ENCODE data around the gene RRM2. TPM values are rescaled to one million over a fixed set of nuclear protein-coding genes. Genes with fewer than 3 reads are reported as not detected.
A peak's percentile ranks its signal among the peaks of the same experiment; 100 is the strongest.

Gene RRM2
- 98.1 and 195 TPM in 2 replicates for total RNA-seq (2014; rRNA removed; shearing (Covaris generic))
- 144 and 151 TPM in 2 replicates for polyA plus RNA-seq (2015; cell fraction: cytosol; rRNA removed)
- 165 and 180 TPM in 2 replicates for polyA plus RNA-seq (2015; cell fraction: nucleus; rRNA removed)

DNA sequence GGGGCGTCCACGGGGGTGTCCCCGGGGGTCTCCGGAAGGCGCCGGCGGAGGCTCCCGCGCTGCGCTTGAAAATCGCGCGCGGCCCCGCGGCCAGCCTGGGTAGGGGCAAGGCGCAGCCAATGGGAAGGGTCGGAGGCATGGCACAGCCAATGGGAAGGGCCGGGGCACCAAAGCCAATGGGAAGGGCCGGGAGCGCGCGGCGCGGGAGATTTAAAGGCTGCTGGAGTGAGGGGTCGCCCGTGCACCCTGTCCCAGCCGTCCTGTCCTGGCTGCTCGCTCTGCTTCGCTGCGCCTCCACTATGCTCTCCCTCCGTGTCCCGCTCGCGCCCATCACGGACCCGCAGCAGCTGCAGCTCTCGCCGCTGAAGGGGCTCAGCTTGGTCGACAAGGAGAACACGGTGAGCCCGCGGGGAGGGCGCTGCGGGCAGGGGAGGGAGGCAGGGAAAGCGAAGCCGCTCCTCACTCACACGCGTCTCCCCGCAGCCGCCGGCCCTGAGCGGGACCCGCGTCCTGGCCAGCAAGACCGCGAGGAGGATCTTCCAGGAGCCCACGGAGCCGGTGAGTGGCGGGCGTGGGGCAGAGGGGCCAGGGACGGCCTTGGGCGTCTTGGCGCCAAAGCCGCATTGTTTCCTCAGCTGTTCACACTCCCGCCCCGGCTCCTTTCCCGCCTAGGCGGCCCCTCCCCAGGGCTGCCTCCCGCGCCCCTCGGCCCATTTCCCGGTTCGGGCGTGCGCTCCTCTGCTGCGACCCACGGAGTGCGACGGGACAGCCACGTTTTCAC lies at the start of gene RRM2:
TSS of gene RRM2 (plus strand) at position 240 of the 781 bp plus-strand sequence. CDS start at position 300, 60 bp downstream.
- DNase-seq (ENCODE audit: low read depth), result peak; percentile 95

DNA sequence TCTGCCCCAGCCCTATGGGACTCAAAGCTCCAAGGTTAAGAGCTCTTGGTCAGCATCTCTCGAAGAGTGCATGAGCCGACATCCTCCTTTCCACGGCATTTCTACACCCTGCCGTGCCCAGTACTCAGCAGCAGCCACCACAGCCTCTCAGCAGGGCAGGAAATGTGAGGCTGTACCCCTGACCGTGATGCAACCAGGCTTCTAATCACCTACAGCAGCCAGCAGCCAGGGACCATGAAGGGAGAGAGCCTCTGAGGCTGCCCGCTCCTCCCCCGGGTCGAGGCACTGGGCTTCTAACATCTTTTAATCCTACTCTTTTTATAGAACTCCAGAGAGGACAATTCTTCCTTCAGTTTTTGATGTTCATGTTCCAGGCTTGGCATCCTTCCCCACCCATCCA lies 48.8 kb upstream of the RRM2 start:
- no peak for DNase-seq (ENCODE audit: low read depth)

GRCh38 chr2:10075101-10075500 lies 47.4 kb upstream of the RRM2 start:
- no peak for DNase-seq (ENCODE audit: low read depth)

GRCh38 chr2:10075571-10076209 lies 46.8 kb upstream of the RRM2 start:
- no peak for DNase-seq (ENCODE audit: low read depth)

- no peak for DNase-seq (ENCODE audit: low read depth)
Observed at GRCh38 chr2:10076511-10076910, 46.0 kb upstream of the RRM2 start.

DNA sequence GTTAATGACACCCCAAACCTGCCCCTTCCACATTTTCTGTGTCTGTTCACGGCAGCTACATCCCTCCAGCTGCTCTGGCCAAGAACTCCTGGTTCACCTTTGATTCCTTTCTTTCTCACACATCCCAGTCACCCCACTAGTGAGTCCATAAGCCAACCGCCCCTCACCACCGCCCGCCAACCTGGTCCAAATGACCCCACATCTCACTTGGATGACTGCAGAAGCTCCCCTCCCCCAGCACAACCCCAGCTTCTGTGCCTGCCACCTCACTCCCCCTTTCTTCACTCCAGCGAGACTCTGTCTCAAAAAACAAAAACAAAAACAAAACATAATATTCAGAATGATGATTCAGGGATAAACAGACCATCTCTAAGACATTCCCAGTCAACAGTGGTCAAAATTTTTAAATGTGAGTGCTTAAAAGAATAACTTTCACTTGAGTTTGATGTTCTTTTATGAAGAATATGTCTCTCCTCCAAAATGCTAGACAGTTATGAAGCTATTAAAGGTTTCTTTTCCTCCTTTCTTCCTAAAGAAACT lies 45.5 kb upstream of the RRM2 start:
- DNase-seq (ENCODE audit: low read depth), result no peak

GRCh38 chr2:10078001-10078400 lies 44.5 kb upstream of the RRM2 start:
- no peak for DNase-seq (ENCODE audit: low read depth)

DNA sequence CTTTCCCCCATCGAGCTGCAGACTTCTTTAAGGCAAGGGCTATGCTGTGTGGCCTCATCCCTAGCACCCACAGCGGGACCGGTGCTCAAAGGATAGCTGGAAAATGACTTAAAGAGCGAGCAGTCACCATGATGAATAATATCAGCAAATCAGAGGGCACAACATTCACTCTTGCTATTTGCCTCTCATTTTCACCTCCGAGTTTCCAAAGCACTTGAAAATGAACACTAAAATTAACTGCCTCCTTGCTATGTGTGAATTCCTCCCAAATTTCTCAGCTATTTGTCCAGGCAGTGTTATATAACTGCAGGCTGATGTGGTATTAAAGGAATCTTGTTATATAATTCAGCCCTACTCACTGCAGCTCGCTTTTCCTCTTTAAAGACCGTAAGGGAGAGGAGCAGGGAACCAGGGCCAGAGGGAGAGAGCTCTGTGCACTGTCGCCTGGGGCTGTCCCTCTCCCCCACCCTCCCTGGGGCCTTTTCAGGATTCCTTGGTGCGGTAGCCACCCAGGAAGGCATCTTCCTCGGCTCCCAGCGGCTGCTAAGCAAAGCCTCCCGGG lies 43.8 kb upstream of the RRM2 start:
- DNase-seq (ENCODE audit: low read depth), result no peak

GRCh38 chr2:10079266-10079869 lies 43.2 kb upstream of the RRM2 start:
- peak; percentile 21 for DNase-seq (ENCODE audit: low read depth)

GRCh38 chr2:10079870-10080535 lies 42.5 kb upstream of the RRM2 start, which contains the start of gene CYS1:
Gene CYS1 (minus strand): TSS chr2:10080411. CDS start chr2:10080223, 188 bp downstream.
- no peak for DNase-seq (ENCODE audit: low read depth)

- DNase-seq (ENCODE audit: low read depth), result no peak
Observed at GRCh38 chr2:10080536-10081304, 41.8 kb upstream of the RRM2 start.

DNA sequence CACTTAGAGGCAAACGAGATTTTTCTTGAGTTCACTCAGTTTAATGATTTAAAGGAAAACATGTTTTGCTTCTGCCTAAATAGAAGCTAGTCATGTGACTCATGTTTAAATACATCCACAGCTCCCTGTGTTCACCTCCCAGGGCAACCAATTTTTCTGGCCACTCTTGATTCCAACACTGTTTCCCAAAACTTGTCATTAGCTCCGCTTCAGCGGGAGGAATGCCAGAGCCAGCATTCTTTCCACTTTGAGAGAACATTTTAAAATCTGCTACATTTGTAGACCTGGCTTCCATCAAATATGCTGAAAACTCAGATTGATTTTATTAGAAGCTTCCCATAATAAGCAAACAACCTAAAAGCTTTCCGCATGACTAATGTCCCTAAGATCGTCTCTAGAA lies 39.5 kb upstream of the RRM2 start:
- no peak for DNase-seq (ENCODE audit: low read depth)

DNA sequence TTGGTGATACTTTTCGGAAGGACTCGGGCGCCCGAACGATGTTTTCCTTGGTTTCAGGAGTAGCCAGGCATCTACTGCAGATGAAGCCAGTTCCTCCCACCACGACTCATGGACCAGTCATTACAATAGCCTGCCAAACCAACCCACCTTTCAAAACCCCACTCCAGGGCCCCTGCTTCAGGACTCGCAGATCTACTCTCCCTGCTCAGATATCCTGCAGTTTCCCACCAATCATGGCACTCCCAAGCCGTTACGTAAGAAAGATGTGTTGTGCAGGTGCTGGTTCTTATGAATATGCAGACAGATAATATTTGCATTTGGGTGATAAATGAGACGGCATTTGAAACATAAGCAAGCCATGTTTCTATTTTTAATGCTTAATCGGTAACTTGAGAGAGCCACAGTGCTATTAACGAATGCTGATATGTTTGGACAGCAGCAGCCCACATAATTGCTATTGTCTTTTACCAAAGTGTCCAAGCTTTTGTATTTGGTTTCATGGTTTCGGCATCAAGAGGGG lies 38.8 kb upstream of the RRM2 start:
- no peak for DNase-seq (ENCODE audit: low read depth)

DNA sequence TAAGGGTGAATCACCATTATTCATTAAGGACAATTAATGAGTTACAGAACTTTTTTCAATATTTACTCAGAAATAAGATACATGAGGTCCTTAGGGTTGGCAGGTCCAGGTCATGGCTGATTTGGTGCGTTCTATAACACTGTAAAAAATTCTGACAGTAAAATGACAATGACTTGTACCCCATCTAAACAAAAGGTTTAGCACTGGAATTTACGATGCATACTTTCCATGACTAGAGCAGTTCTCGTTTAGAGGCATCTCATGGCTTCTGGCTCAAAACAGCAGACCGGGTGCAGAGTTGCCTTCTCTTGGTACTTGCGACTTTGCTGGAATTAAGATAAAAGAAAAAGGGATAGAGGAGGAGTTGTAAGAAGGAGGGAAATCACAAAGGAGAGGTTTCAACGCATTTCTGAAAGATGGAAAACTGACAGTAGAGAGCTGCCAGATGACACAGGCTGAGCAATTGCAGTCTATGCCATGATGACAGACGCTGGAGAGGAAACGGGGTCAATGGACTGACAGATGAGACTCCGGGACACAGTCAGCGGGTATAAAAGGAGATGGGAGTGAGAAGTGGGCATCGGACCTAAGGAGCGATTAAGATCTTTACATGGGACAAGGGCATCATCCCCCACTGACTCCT lies 38.2 kb upstream of the RRM2 start:
- no peak for DNase-seq (ENCODE audit: low read depth)

GRCh38 chr2:10085043-10085667 lies 37.4 kb upstream of the RRM2 start:
- no peak for DNase-seq (ENCODE audit: low read depth)

DNA sequence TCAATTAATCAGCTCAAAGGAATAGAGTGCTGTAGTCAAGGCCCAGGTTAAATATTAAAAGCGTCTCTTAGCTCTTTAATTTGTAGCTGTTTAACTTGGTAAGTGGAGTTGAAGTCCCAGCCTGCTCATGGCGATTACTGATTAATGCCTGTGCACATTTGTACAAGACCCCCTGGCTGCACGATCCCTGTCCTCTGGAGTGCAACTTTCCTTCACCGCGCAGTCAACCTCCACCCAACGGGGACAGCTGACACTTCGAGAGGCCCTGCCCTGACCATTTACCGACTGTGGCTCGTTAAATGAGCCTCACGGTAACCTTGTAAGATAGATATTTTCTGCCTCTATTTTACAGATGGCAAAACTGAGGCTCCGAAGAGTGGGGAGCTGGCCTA lies 36.9 kb upstream of the RRM2 start:
- no peak for DNase-seq (ENCODE audit: low read depth)

- no peak for DNase-seq (ENCODE audit: low read depth)
Observed at GRCh38 chr2:10086950-10087349, 35.6 kb upstream of the RRM2 start.

DNA sequence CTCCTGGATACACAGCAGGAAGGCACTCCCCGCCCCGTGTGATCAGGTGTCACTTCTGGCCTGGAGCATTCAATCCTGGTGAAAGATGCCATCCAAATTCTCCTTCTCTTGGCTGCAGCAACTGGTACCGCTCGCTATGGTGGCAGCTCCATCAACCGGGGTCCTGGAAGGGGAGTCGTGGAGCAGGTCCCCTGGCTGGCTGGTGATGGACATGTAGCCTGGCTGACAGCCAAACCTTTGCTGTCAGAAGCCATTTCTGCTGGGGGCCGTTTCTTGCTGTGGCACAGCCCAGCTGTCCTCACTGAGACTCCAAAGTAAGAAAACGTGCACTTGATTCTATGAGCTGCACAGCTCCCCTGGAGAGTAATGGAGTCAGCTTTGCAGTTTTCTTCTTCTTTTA lies 35.2 kb upstream of the RRM2 start:
- DNase-seq (ENCODE audit: low read depth), result no peak

DNA sequence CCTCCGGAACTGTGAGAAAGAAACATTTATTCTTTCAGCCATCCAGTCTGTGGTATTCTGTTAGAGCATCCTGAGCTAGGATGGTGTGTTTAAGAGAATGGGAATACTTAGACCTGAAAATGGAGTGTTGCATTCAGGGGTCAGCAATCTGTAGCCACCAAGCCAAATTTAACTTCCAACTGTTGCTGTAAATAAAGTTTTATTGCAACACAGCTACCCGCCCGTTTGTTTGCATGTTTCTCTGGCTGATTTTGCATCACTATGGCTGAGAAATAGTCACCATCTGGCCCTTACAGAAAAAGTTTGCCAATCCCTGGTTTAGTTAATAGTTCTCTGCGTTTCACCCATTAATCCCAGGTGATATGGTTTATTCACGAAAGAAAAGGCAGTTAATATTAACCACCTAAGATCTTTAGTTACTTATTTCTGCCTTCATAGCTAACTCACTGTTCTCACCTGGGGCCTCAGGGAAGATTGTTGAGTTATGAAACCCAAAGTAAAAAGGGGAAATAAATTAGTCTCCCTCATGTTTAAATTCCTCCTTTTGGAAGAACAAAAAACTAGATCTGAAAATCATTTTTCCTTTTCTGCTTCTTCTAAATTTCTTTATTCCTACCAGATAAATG lies 32.9 kb upstream of the RRM2 start:
- DNase-seq (ENCODE audit: low read depth), result no peak

Measured in HT1080 (cell line).